Measurements from ENCODE around the gene LRRC47.
"Not testable (repeated sequence)": the region's sequence is repeated elsewhere in the genome, so short reads cannot be mapped to it uniquely, and the experiment has no call there.

LRRC47 gene

GRCh38 chr1:3771108-3772026 lies 24.9 kb downstream of the LRRC47 start:
- no peak for DNase-seq

GRCh38 chr1:3770047-3770765 lies 26.1 kb downstream of the LRRC47 start:
- no peak for DNase-seq

GRCh38 chr1:3768811-3769390 lies 27.4 kb downstream of the LRRC47 start:
- DNase-seq, result no peak

- DNase-seq, result no peak
Measured at GRCh38 chr1:3767328-3767925, 28.9 kb downstream of the LRRC47 start.

GRCh38 chr1:3763351-3764125 lies 32.8 kb downstream of the LRRC47 start:
- no peak for DNase-seq

GRCh38 chr1:3762873-3763228 lies 33.4 kb downstream of the LRRC47 start:
- no peak for DNase-seq

GRCh38 chr1:3762151-3762872 lies 34.0 kb downstream of the LRRC47 start:
- no peak for DNase-seq

- DNase-seq, result no peak
Measured at GRCh38 chr1:3761296-3762010, 34.8 kb downstream of the LRRC47 start.

GRCh38 chr1:3759796-3760195 lies 36.5 kb downstream of the LRRC47 start:
- peak; percentile 81 for DNase-seq

GRCh38 chr1:3759164-3759563 lies 37.1 kb downstream of the LRRC47 start:
- no peak for DNase-seq

GRCh38 chr1:3756394-3756793 lies 39.9 kb downstream of the LRRC47 start:
- no peak for DNase-seq

GRCh38 chr1:3753656-3754454 lies 42.4 kb downstream of the LRRC47 start:
- DNase-seq, result no peak

GRCh38 chr1:3752400-3752945 lies 43.8 kb downstream of the LRRC47 start, which contains the start of gene CCDC27:
Gene CCDC27, plus strand, starts transcription at chr1:3752450. Its CDS starts 32 bp downstream, at chr1:3752482.
- DNase-seq, result no peak

- peak; percentile 21 for DNase-seq
Measured at GRCh38 chr1:3750741-3751140, 45.6 kb downstream of the LRRC47 start.

GRCh38 chr1:3749512-3749911 lies 46.8 kb downstream of the LRRC47 start:
- no peak for DNase-seq

- DNase-seq, result not testable (repeated sequence)
Measured at GRCh38 chr1:3748316-3748900, 47.9 kb downstream of the LRRC47 start.

GRCh38 chr1:3747903-3748302 lies 48.4 kb downstream of the LRRC47 start:
- no peak for DNase-seq

- DNase-seq, result no peak
Measured at GRCh38 chr1:3747522-3747848, 48.8 kb downstream of the LRRC47 start.

- peak; percentile 79 for DNase-seq
Measured at GRCh38 chr1:3746830-3747521, 49.3 kb downstream of the LRRC47 start.

Data from RPMI8226 (cell line).